ENCODE results near the gene DSCAM. TPM values are rescaled to one million over a fixed set of nuclear protein-coding genes. Genes with fewer than 3 reads are reported as not detected.

DSCAM gene
- total RNA-seq, 2 donors from 2014 or later, result 0.05 TPM; not detected in 1

- no peaks in the 10 kb centered on the region for H3K9me3 ChIP-seq
- no peaks in the 10 kb centered on the region for H3K4me1 ChIP-seq
- TF ChIP-seq, protein P1, sequence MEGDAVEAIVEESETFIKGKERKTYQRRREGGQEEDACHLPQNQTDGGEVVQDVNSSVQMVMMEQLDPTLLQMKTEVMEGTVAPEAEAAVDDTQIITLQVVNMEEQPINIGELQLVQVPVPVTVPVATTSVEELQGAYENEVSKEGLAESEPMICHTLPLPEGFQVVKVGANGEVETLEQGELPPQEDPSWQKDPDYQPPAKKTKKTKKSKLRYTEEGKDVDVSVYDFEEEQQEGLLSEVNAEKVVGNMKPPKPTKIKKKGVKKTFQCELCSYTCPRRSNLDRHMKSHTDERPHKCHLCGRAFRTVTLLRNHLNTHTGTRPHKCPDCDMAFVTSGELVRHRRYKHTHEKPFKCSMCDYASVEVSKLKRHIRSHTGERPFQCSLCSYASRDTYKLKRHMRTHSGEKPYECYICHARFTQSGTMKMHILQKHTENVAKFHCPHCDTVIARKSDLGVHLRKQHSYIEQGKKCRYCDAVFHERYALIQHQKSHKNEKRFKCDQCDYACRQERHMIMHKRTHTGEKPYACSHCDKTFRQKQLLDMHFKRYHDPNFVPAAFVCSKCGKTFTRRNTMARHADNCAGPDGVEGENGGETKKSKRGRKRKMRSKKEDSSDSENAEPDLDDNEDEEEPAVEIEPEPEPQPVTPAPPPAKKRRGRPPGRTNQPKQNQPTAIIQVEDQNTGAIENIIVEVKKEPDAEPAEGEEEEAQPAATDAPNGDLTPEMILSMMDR (IDR thresholded peaks at IDR 0.05), result no peak
- no peak overlapping the region for H3K27ac ChIP-seq
- DNase-seq, result no peak
- no peaks in the 10 kb centered on the region for H3K36me3 ChIP-seq
- no peaks in the 10 kb centered on the region for H3K27me3 ChIP-seq
- no peak overlapping the region for H3K9ac ChIP-seq (ENCODE audit: low read depth in 2 of 2, low read length in 2 of 2)
- intact Hi-C loops (cut with DNase I), result no loop called here
- no peak overlapping the region for H3K4me3 ChIP-seq
Measured at GRCh38 chr21:40752125-40752524, 94.8 kb downstream of the DSCAM start.

DNA sequence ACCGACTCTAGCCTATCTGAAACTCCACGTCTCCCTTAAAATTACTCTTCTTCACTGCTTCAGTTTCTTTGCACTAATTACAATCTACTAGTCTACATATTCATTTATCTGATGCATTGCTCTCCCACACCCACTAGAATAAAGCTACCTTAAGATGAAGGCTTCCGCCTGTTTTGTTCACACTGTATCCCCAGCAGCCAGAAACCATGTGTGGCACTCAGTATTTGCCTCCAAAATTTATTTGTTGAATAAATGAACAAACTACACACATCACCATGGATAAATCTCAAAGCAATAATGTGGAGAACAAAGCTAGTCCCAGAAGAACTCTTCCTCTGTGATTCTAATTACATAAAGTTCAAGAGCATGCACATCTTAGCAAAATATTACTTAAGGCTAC, 95.7 kb downstream of the DSCAM start:
- H3K36me3 ChIP-seq, result no peaks in the 10 kb centered on the region
- intact Hi-C loops (cut with DNase I), result no loop called here

DNA sequence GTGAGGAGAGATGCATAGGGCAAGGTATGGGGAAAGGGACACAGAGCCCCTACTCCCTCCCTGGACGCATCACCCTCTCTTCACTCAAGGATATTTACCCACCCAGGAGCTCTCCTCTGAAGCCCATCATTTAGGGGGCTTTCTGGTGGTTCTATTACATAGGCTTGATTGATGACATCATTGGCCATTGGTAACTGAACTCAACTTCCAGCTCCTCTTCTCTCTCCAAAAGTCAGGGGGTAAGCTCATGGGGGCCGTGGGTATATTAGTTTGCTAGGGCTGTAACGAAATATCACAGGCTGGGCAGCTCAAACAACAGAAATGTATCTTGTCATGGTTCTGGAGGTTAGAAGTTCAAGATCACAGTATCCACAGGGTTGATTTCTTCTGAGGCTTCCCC, 110.8 kb downstream of the DSCAM start:
- no peak for DNase-seq
- no peaks in the 10 kb centered on the region for H3K27me3 ChIP-seq
- TF ChIP-seq, protein P1 (IDR thresholded peaks at IDR 0.05), result no peak
- no peak overlapping the region for H3K27ac ChIP-seq
- intact Hi-C loops (cut with DNase I), result no loop called here
- H3K36me3 ChIP-seq, result no peaks in the 10 kb centered on the region
- H3K4me3 ChIP-seq, result no peak overlapping the region
- no peaks in the 10 kb centered on the region for H3K4me1 ChIP-seq
- H3K9ac ChIP-seq (ENCODE audit: low read depth in 2 of 2, low read length in 2 of 2), result no peak overlapping the region
- no peaks in the 10 kb centered on the region for H3K9me3 ChIP-seq

More for the DNA sequence above, 95.7 kb downstream of the DSCAM start:
- Histone ChIP-seq H3K27ac (no peak overlapping the region), H3K27me3 (no peaks in the 10 kb centered on the region), H3K4me1 (no peaks in the 10 kb centered on the region), H3K9me3 (no peaks in the 10 kb centered on the region), H3K9ac (ENCODE audit: low read depth in 2 of 2, low read length in 2 of 2) (no peak overlapping the region), H3K4me3 (no peak overlapping the region)
- TF ChIP-seq, protein P1 (IDR thresholded peaks at IDR 0.05), result no peak
- no peak for DNase-seq

DNA sequence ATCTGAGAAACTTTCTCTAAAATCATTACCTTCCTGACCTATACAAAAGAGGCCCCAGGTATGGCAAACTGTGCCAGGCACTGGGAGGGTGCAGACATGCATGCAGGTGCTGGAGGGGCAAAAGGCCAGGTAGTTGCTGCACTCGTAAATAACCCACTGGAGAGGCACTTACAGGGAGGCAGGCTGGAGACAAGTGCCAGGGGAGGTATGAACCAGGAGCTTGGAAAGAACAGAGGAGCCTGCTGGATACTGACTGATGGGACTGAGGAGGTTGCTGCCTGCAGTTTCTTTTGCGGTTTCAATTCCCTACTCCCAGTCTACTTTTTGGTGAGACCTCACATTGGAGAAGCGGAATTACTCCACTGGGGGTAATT, 113.9 kb downstream of the DSCAM start:
- TF ChIP-seq, protein P1 (IDR thresholded peaks at IDR 0.05), result no peak
- H3K27ac ChIP-seq, result no peak overlapping the region
- intact Hi-C loops (cut with DNase I), result no loop called here

DNA sequence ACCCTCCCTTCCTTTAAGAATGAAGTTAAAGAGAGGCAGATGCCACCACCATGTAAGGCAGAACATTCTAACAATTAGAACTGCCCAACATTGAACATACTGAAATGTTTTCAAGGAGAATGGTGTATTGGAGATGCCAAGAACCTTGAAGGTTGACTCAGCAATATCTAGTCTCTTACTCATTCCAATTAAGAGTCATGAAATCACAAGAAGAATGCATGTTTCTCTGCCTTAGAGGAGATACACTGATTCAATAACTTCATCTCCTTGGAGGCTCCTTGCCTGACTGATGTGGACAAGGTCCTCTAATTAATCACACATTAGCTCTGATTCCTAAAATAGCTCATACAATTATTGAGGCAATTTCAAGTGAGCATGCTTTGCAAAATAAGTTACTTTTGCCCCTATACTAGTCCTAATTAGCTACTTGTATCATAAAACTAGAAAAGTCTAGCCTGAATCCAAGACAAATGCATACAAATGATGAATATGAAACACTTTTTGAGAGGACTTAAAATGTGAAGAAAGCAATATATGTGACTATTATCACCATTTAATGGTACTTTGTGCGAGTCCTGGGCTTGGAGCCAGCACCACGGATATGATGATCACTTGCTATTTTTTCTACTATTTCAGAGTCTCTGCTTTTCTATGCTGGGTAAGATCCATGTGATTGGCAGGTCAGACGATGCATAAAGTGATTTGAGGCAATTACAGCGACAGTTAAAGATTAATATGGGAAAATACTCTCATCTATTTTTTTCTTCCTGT, 114.5 kb downstream of the DSCAM start:
- Histone ChIP-seq H3K27ac (no peak overlapping the region), H3K9me3 (no peaks in the 10 kb centered on the region), H3K36me3 (no peaks in the 10 kb centered on the region), H3K4me3 (no peak overlapping the region), H3K27me3 (no peaks in the 10 kb centered on the region), H3K4me1 (no peaks in the 10 kb centered on the region), H3K9ac (ENCODE audit: low read depth in 2 of 2, low read length in 2 of 2) (no peak overlapping the region)
- TF ChIP-seq, protein P1 (IDR thresholded peaks at IDR 0.05), result no peak
- intact Hi-C loops (cut with DNase I), result no loop called here
- DNase-seq, result no peak

More for the DNA sequence above, 113.9 kb downstream of the DSCAM start:
- no peaks in the 10 kb centered on the region for H3K4me1 ChIP-seq
- H3K4me3 ChIP-seq, result no peak overlapping the region
- no peaks in the 10 kb centered on the region for H3K27me3 ChIP-seq
- no peak overlapping the region for H3K9ac ChIP-seq (ENCODE audit: low read depth in 2 of 2, low read length in 2 of 2)
- H3K36me3 ChIP-seq, result no peaks in the 10 kb centered on the region
- no peaks in the 10 kb centered on the region for H3K9me3 ChIP-seq
- DNase-seq, result no peak

Measured in colonic mucosa (tissue), 4 donors.